ENCODE data around the gene CXCR2.
"Not testable (repeated sequence)": the region's sequence is repeated elsewhere in the genome, so short reads cannot be mapped to it uniquely, and the experiment has no call there.

The CXCR2 gene

DNA sequence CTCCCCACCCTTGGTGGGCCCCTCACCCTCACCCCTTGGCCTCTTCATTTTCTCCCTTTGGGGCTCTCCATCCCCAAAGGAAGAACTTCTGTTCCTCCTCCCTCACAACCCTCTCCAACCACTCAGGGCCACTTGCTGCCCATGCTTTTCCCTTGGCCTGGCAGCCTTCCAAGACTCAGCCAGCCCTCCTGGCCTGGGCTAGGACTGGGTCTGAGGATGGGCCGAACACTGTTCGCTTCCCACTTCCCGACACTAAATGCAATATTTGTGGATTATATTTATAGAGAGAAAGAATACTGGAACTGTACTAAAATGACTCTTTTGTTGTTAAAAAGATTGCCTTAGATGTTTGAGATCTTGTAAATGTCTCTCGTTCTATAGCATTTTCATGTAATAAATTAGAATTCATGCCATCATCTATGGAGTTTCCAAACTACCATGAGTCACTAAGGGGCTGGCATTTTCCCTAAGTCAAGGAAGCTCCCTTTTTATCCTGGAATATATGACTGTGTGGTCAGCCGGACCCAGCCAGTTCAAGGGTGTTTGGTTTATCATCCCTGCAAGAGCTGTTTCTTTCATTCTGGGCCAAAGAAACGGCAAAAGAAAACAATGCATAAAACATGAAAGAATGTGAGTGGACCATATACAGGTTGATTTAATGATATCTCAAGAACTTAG lies 3.8 kb downstream of the CXCR2 start:
- no peak for DNase-seq (ENCODE audit: low read depth in 2 of 2)

- no peak for DNase-seq (ENCODE audit: low read depth in 2 of 2)
These were observed 4.5 kb downstream of the CXCR2 start for GRCh38 chr2:218130377-218130776.

DNA sequence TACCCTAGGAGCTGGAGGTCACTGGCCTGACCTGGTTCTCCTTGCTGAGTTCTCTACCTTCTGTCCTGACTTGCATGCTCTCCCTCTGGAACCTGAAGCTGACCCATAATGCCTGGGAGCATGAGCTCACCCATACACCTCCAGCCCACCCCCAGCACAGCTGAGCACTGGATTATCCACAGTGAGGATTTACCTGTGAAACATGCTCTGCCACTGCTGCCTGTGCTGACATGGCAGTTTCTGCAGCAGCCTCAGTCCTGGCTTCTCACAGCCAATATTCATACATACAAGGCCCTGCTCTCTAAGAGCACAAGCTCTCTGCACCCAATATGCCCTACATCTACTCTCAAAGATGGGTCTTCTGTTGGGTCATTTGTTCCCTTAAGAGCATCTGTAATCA lies 5.0 kb downstream of the CXCR2 start:
- DNase-seq (ENCODE audit: low read depth in 2 of 2), result no peak

GRCh38 chr2:218137514-218137913 lies 11.7 kb downstream of the CXCR2 start:
- no peak for DNase-seq (ENCODE audit: low read depth in 2 of 2)

- DNase-seq (ENCODE audit: low read depth in 2 of 2), result no peak
These were observed 12.2 kb downstream of the CXCR2 start for GRCh38 chr2:218138047-218138446.

DNA sequence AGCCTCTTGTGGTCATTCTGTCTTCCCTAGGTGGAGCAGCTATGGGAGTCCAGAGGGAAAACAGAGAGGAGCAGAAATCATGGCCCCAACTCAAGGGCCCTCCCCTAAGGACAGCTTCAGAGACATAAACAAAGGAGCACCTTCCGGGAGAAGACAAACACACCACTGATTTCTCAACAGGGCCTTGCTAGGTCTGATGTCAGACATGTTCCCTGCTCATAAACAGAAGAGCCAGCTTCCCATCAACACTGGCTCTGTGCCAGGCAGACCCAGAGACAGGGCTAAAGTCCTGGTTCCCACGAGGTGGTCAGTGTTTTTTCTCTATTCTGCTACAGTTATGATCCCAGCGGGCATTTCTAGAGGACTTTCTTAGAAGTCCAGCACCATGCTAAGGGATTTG lies 19.3 kb downstream of the CXCR2 start:
- no peak for DNase-seq (ENCODE audit: low read depth in 2 of 2)

GRCh38 chr2:218146056-218146455 lies 20.2 kb downstream of the CXCR2 start:
- DNase-seq (ENCODE audit: low read depth in 2 of 2), result no peak

DNA sequence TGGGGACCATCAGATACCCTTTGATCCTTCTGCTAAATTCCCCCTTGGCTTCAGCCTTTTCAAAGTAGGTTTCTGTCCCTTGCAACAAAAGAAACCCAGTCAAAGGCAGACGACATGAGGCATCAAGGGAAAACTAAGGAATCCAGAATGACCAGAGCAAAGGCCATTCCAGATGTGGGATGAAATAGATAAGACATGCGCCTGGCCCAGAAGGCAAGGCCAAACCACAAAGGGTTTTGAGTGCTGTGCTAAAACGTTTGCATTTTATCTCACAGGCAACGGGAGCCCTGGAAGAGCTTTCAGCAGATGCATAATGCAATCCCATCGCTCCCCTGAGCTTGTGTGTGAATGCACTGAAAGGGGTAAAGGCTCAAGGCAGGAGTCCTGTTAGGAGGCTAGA lies 23.3 kb downstream of the CXCR2 start:
- DNase-seq (ENCODE audit: low read depth in 2 of 2), result no peak

DNA sequence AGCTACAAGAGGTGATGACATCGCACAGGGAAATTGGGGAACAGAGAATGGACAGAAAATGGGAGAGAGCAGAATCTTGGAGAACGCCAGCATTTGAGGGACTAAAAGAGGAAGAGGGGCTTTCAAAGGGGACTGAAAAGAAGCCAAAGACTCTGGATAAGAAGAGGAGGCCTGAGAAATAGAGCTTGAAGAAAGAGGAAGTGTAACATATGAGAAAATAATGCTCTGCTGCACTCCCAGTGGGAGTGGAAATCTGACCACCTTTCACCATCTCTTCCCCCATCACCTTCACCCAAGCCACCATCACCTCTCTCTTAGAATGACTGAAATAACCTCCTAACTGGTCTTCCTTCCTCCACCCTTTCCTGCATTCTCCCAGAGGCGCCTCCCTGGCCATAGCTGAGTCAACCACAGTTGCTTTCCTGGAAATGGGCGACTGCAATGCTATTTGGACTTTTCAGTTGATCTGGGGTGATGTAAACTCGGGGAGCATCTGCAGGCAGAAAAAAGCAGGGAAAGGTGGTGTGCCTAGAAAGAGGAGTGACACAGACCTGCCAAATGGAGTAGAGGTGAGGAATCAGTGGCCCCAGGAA lies 24.1 kb downstream of the CXCR2 start:
- DNase-seq (ENCODE audit: low read depth in 2 of 2), result no peak

DNA sequence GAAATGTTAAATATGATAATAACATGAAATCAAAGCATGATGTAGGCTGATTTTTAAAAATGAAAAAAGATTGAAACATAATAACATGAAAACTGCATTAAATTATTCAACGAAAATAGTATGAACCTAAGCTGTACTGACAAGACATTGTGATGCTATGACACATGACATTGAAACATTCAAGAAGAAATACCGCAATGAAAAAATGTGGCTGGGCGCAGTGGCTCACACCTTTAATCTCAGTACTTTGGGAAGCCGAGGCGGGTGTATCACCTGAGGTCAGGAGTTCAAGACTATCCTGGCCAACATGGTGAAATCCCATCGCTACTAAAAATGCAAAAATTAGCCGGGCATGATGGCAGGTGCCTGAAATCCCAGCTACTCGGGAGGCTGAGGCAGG lies 26.3 kb downstream of the CXCR2 start:
- no peak for DNase-seq (ENCODE audit: low read depth in 2 of 2)

DNA sequence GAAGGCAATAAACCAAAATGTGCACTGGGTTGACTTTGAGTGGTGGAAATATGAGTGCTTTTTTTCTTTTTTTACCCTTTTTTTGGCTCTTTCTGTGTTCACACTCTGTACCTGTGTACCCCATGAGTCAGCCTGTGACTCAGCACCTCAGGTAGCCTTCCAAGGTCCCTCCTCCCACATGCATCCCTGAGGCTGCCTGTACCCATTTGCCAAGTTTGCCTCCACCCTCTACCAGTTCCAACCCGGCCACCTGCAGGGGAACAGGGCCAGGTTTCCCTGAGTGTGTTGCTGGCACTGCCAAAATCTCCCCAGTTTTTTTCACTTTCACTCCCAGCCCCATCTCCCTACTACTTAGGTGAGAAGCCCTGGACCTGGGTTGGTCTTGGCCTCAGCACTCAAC lies 26.9 kb downstream of the CXCR2 start:
- no peak for DNase-seq (ENCODE audit: low read depth in 2 of 2)

GRCh38 chr2:218155953-218156479 lies 30.2 kb downstream of the CXCR2 start:
- no peak for DNase-seq (ENCODE audit: low read depth in 2 of 2)

DNA sequence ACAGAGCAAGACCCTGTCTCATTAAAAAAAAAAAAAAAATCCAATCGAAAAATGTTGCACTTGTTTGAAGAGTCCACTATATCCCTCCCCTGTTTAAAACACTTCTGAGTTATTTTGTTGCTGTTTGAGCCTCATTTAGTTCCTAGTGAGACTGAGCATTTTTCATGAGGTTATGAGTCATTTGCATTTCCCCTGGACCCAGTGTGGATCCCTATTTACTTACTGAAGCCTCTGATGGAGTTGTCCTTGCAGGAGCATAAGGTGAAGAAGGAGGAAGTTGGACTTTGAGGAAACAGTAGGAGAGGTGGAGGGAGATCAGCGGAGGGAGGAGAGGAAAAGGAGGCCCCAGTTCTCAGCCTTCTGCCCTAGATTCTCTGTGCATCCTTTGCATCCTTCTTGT lies 35.8 kb downstream of the CXCR2 start:
- no peak for DNase-seq (ENCODE audit: low read depth in 2 of 2)

GRCh38 chr2:218162814-218163213 lies 37.0 kb downstream of the CXCR2 start:
- no peak for DNase-seq (ENCODE audit: low read depth in 2 of 2)

GRCh38 chr2:218166791-218167190 lies 41.0 kb downstream of the CXCR2 start, which contains the start of gene CXCR1:
Gene CXCR1, minus strand, starts transcription at chr2:218166962. Its CDS starts 1,751 bp downstream, at chr2:218165211.
- peak; percentile 2 to 12 for DNase-seq (ENCODE audit: low read depth in 2 of 2)

DNA sequence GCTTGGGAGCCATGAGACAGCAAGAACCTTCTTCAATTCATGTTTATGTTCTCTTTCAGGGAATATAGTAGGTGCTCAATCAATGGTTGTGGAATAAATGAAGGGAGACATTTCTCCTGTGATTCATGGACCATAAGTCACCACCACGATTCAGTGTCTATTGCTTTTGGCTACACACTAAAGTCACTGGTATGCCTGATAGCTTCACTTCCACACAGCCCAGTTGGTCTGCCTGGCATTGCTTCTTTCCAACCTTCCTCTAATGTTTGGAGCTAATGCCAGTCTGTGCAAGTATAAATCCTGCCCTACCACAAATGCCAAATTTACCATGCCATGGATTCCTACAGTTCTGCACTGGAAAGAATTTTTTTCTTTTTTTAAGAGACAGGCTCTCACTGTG lies 42.2 kb downstream of the CXCR2 start:
- no peak for DNase-seq (ENCODE audit: low read depth in 2 of 2)

DNA sequence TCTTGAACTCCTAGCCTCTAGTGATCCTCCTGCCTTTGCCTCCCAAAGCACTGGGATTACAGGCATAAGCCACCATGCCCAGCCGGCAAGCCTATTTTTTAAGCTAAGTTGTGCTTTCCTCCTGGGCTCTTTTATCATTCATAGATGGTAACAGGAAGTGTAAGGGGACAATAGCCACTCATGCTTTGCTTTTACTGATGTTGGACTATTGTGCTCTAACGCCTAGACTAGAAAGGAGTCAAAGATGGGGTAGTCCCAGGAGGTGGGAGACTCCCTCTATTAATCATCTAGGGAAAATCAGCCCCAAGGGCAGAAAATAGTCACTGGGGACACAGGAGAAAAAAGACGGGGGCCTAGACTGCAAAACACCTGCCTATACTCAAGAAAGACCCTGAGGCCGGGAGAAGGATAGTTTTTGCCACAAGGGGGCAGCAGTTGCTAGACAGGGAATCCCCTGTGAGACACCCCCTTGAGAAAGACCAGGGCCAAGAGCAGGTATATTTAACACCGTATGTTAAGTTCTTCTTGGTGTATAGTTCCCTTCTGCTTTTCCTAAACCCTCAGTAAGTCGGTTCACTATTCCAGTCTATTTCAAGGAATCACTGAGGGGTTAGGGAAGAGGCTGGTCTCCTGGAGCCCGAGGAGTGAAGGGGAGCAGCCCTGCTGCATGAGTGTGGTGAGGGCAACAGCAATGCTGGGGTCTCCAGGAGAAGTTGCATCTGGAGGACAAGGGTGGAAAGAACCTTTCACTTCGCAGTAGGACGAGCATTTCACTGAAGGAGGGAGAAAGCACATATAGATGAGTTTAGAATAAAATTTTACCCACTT lies 43.0 kb downstream of the CXCR2 start:
- peak; percentile 55 for DNase-seq (ENCODE audit: low read depth in 2 of 2)

- DNase-seq (ENCODE audit: low read depth in 2 of 2), result no peak
These were observed 44.1 kb downstream of the CXCR2 start for GRCh38 chr2:218169757-218170546.

GRCh38 chr2:218171744-218172143 lies 45.9 kb downstream of the CXCR2 start:
- DNase-seq (ENCODE audit: low read depth in 2 of 2), result not testable (repeated sequence)

DNA sequence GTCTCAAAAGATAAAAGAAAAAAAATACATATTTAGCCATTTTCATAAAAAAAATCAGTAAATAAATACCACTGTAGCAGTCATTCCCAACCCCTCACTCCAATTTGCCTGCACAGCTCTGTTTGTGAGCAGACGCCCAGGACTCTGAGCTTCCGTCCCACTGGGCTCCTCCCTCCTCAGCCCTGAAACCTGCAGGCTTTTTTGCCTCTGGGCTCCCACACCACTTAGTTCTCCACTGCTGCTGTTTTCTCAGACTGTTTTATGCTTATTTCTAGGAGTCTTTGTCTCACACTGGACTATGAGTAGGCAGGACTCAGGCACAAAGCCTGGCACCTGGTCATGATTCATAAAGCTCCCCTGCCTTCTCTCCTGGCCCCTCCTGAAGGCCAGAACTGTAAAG lies 47.0 kb downstream of the CXCR2 start:
- DNase-seq (ENCODE audit: low read depth in 2 of 2), result no peak

DNA sequence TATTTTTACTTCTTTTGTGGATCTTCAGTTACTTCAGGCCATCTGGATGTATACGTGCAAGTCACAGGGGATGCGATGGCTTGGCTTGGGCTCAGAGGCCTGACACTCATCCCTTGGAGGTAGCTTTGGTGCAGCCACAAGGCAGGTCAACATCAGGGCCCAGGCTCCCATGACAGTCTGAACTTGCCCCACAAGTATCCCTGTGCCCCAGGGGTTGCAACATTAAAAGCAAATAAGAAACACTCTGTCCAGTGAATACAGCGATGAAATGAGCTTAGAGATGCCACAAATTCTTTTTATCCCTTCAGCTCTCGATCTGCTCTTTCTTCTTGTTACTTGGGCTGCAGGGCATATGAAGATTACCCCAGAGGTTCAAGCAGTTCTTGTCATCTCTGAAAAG lies 54.0 kb downstream of the CXCR2 start:
- no peak for DNase-seq (ENCODE audit: low read depth in 2 of 2)
